Measurements from ENCODE around the gene IRF5. TPM values are rescaled to one million over a fixed set of nuclear protein-coding genes. Genes with fewer than 3 reads are reported as not detected.

Gene IRF5
- 15.7 TPM for total RNA-seq

GRCh38 chr7:128937647-128938543 is at the start of gene IRF5:
Gene IRF5 (plus strand): TSS chr7:128937927. CDS start chr7:128942082, 4,155 bp downstream.
- peak; percentile 46 for ATAC-seq

- no peak for ATAC-seq
Measured at GRCh38 chr7:128888039-128888755, 49.5 kb upstream of the IRF5 start.

- no peak for ATAC-seq
Measured at GRCh38 chr7:128888756-128889095, 49.0 kb upstream of the IRF5 start.

DNA sequence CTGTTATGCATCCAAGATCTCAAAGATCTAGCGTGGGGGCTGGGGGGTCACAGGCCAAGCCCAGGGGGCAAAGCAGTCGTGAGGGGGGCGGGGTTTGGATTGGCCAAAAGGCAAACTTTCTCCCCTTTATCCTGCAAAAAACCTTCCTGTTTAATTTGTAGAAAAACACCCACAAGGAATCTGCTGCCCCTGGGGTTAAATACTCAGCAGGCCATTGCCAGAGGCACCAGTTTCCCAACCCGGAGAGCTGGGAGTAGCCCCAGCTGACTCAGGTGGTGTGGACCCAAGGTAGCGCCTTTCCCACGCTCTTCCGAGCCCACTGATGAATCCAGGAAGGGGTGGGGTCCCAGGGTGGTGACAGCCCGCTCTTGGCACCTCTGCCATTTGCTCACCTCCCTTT is 48.6 kb upstream of the IRF5 start:
- ATAC-seq: no peak

GRCh38 chr7:128890306-128891109 is 47.2 kb upstream of the IRF5 start:
- peak; percentile 43 for ATAC-seq

DNA sequence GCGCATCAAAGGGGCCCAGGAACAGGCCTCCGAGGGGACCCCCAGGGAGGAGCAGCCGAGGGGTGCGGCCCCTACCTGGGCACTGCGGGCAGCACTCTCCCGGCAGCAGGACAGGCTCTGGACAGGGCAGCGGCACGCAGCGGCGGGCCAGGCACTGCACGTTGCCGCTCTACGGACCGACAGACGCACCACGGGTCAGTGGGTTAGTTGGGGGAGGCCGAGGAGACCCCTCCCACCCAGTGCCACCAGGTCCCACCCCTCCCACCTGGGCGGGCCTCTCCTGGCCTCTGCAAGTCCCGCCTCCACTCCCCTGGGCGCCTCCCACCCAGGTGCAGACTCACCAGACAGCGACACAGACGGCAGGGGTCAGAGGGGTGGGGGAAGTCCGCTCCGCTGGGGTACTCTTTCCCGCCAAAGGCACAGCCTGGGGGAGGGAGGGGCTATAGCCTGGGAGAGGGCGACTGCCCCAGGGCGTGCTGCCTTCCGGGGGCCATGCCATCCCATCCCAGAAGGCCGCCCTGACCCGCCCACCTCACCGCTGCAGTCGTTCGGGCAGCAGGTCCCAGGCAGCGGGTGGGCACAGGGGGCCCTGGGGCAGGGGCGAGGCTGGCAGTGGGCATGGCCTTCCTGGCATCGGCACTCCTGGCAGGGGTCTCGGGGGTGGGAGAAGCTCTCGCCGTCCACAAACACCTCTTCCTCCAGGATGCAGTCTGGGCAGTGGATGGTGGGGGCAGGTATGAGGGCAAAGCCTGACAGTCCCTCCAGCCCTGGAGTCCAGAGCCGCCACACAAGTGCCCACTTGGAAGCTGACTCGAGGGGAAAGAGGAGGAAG is 46.4 kb upstream of the IRF5 start:
- peak; percentile 50 for ATAC-seq

DNA sequence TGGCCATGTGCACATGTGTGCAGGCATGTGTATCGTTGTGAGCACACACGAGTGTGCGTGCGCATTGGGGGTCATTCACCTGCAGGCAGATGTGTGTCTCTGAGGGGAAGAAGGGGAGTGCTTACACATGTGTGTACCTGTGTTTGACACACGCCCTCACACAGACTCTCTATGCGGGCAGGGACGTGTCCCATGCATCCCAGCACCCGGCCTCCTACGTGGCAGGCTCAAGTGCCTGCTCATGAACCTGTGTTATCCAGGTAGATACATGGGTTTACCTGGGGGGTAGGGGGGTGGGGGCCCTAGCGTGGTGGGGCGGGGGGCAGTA is 45.8 kb upstream of the IRF5 start:
- no peak for ATAC-seq

DNA sequence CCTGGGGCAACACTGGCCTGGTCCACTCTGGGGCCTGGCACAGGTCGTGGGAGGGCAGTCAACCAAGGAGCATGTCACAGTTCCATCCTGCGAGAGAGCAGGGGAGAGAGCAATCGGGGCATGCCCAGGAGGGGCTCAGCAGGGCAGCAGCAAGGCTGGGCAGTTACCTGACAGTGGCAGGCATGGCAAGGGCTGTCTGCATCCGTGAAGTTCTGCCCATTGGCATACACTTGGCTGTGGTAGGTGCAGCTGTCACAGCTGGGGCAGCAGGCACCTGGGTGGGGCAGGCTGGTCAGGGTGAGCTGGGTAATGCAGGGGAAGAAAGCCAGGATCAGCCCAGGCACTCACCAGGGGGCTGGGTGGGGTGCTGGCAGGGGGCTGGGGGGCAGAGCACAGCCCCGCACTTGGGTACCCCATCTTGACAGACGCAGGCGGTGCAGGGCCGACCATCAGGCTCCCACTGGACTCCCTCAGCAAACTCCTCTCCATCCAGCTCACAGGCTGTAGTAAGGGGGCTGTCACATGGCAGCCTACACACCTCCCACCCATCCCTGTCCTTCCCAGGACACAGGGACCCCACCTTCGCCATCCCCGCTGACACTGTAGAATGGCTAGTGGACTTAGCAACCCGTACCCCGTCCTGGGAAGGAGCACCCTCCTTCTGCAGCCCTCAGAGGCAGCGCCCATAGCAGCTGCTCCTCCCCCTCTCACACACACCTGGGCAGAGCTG is 45.0 kb upstream of the IRF5 start:
- peak; percentile 66 for ATAC-seq

DNA sequence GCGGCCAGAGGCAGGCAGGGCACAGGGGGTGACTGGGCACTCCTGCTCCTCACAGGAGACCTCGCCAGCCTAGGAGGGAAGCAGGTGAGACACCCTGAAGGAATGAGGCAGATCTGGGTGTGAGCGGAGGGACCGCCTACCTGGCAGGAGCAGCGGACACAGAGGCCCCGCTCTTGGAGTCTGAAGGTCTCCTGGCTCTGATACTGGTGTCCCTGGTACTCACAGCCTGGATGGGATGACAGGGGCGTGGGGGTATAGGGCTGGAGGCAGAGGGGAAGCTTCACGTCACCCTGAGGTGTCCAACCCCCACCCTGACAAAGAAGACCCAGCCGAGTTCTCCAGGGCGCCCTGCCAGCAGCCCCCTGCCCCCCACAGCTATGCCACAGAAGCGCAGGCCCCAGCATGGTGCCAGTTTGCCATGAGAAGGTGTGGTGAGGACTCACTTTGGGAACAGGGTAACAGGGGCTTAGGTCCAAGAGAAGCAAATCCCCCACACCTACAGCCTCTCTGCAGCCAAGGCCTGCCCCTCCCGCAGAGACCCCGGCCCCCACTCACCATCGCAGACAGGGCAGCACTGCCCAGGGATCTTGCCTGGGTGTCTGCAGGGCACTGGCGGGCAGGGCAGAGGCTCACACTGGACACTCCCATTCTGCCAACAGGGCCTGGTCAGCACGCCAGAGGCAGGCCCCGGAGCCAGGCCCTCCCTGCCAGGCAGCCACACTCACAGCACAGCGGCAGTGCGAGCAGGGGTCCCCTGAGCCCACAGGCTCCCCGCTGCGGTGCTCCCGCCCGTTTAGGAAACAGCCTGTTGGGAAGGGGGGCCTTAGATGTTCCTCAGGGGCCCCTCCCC is 44.3 kb upstream of the IRF5 start:
- ATAC-seq: peak; percentile 89

GRCh38 chr7:128894101-128894440 is 43.7 kb upstream of the IRF5 start:
- no peak for ATAC-seq

DNA sequence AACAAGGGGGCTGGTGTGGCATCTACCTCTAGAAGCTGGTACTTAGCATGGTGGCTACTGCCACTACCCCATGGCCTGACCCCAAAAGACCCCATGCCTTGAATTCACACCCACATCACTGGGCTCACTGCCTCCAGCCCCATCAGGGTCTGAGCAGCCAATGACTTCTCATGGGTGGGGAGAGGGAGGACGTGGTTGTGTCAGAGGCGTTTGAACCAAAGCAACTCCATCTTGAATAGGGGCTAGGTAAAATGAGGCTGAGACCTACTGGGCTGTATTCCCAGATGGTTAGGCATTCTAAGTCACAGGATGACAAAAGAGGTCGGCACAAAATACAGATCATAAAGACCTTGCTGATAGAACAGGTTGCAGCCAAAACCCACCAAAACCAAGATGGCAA is 42.4 kb upstream of the IRF5 start:
- ATAC-seq: no peak

- ATAC-seq: no peak
Measured at GRCh38 chr7:128899392-128899791, 38.3 kb upstream of the IRF5 start.

DNA sequence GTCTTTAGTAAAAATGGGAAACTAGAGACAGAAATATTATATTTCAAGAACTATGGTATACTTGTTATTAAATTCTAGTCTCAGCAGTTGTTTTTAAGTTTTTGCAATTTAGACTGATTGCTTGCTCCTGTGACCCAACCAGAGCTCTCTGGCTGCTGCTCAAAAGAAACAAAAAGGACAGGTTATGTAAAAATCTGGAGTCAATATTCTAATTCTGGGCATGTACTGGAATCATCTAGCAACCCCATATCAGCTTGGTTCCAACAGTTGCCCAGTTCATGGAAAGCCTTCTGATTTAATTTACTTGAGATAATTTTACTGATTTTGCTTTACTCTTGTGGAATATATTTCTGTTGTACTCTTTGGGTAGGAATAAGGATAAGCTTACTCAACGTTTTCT is 37.5 kb upstream of the IRF5 start:
- ATAC-seq: no peak

GRCh38 chr7:128902761-128903585 is 34.8 kb upstream of the IRF5 start:
- peak; percentile 93 for ATAC-seq

- peak; percentile 19 for ATAC-seq
Measured at GRCh38 chr7:128903621-128904361, 33.9 kb upstream of the IRF5 start.

- ATAC-seq: peak; percentile 17
Measured at GRCh38 chr7:128904381-128905197, 33.1 kb upstream of the IRF5 start.

GRCh38 chr7:128906001-128906765 is 31.5 kb upstream of the IRF5 start:
- ATAC-seq: no peak
